ENCODE measurements around the gene TXNRD2.

The TXNRD2 gene

GRCh38 chr22:19979712-19980493 is 38.3 kb upstream of the TXNRD2 start:
- DNase-seq (ENCODE audit: low read depth), result no peak

DNA sequence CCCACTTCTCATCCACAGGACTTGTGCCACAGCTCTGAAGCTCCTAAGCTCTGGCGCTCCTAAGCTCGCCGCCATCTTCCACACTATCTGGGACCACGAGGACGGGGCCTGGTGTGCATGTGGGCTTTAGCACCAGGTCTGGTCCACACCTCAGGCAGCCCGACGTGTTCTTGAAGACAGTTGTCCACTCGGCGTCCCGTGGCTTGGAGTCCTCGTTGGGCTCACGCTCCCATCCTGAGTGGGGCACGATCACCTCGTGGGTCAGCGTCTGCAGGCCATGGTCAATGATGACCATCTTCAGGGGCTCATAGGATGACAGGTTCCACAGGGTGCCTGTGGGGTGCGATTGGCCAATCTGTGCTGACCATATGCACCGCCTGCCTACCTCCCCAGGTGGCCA is 37.1 kb upstream of the TXNRD2 start:
- no peak for DNase-seq (ENCODE audit: low read depth)

- DNase-seq (ENCODE audit: low read depth), result no peak
These were observed 36.0 kb upstream of the TXNRD2 start for GRCh38 chr22:19977296-19978243.

- DNase-seq (ENCODE audit: low read depth), result no peak
These were observed 35.1 kb upstream of the TXNRD2 start for GRCh38 chr22:19976671-19977070.

DNA sequence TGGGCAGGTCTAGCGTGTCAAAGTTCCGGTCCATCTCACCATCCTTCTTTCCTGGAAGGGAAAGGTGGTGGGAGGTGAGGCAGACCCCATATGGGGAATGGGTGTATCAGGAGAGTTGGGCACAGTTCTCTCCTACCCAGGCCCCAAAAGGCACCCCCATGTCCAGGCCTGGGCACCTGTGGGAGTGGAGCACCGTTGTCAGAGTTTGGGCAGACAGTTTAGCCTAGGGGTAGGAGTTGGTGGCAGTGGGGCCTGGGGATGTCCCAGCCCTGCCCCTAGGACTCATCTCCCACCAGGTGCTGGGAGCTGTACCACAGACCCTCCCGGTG is 34.1 kb upstream of the TXNRD2 start:
- no peak for DNase-seq (ENCODE audit: low read depth)

- no peak for DNase-seq (ENCODE audit: low read depth)
These were observed 33.5 kb upstream of the TXNRD2 start for GRCh38 chr22:19974935-19975706.

DNA sequence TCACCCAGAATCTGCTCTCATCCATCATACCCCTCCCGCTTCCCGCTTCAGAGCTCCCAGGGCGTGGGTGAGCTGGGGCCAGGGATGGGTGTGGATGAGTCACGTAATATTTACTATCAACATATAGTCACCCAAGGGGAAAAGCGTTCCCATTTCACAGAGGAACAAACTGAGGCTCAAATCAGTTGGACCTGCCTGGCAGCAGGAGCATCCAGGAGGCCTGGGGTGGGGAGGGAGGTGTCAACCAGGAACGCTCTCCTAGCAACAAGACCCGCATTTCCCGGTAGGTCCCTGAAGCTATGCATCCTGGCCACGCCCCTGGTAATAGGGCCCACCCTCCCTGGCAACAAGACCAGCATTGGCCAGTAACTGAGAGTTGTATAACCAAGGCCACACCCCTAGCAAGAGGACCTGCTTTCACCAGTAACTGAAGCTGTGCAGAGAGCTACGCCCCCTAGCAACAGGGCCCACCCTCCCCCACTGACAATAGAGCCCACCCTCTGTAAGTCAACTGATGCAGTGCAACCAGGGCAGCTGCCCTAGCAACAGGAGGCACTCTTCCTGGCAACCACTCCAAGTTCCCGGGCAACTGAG is 32.7 kb upstream of the TXNRD2 start:
- no peak for DNase-seq (ENCODE audit: low read depth)

DNA sequence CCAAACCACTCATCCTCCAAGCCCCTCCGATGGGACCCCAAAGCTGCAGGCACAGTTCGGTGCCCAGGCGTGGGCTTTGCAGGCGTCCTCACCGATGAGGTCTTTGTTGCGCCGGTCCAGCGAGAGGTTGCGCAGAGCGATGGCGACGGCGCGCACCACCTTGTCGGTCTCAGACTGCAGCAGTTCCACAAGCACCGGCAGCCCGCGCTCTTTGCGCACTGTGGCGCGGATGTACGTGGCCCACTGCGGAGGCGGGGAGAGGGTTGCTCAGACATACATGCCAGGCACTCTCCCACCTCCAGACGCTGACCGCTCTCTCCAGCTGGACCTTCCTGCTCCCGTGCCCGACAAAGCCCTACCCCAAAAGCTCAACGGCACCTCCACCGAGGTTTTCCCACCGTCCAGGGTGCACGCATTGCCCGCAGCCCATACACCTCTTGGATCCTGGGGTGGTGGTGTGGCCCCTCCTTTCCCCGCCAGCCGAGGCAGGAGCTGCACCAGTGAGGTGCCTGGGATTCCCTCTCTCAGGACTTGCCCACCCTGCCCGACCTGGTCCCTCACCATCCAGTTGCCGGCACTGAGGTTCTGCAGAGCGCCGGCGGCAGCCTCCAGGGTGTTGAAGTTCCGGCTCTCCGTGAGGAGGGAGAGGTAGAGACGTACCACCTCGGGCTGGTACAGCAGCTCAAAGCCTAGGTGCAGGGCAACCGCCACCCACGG is 32.1 kb upstream of the TXNRD2 start:
- no peak for DNase-seq (ENCODE audit: low read depth)

- DNase-seq (ENCODE audit: low read depth), result no peak
These were observed 31.3 kb upstream of the TXNRD2 start for GRCh38 chr22:19972652-19973550.

DNA sequence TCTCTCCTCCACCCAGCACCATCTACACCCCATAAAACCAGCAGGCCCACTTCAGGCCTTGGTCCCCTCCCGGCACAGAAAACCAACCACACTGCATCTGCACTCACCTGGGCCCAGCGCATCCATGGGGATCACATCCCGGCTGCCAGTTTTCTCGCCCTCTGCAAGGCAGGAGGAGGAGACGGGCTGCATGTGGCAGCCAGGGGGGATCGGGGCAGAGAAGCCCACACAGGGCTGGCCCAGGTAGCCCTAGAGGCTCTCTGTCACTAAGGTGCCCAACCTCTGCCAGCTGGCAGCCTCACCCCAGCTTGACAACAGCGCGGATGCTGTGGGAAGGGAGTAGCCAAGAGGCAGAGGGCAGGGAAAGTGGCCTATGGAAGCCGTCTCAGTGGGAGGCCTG is 30.6 kb upstream of the TXNRD2 start:
- DNase-seq (ENCODE audit: low read depth), result no peak

DNA sequence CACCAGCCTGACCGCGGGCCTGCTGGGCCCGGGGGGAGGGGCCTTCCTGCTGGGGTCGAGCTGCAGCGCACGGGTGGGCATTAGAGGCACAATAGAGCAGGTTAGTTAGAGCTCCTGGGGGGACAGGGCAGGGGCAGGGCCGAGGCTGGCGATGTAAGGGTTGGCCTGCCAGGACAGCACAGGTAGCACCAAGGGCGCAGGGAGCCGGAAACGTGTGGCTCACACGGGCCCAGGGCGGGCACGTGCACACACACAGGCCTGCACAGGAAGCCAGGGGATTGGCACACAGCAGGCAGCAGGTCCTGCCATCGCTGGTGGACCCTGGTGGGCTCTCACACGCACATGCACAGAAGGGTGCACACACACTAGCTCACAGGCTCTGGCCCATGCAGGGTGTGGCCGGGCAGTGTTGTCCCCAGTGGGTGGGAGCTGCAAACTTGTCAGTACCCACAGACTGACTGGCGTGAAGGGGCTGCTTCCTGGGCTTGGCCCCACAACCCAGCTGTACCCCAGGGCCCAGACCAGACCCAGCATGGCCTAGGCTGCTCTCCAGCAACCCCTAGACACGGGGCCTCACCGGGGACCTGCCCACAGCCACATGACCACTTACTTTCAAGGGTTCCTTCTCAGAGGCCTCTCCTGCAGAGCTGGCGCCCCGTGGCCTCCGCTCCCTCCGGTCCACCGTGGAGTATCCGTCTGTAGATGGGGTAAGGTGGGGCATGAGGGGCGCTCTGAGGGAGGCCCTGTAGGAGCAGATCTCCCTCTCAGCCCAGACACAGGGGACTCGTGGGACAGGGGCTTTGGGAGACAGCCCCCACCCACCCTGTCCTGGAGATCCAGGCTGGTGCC is 29.9 kb upstream of the TXNRD2 start:
- no peak for DNase-seq (ENCODE audit: low read depth)

GRCh38 chr22:19970479-19971275 is 29.1 kb upstream of the TXNRD2 start:
- DNase-seq (ENCODE audit: low read depth), result peak; percentile 67

- no peak for DNase-seq (ENCODE audit: low read depth)
These were observed 28.4 kb upstream of the TXNRD2 start for GRCh38 chr22:19970031-19970478.

DNA sequence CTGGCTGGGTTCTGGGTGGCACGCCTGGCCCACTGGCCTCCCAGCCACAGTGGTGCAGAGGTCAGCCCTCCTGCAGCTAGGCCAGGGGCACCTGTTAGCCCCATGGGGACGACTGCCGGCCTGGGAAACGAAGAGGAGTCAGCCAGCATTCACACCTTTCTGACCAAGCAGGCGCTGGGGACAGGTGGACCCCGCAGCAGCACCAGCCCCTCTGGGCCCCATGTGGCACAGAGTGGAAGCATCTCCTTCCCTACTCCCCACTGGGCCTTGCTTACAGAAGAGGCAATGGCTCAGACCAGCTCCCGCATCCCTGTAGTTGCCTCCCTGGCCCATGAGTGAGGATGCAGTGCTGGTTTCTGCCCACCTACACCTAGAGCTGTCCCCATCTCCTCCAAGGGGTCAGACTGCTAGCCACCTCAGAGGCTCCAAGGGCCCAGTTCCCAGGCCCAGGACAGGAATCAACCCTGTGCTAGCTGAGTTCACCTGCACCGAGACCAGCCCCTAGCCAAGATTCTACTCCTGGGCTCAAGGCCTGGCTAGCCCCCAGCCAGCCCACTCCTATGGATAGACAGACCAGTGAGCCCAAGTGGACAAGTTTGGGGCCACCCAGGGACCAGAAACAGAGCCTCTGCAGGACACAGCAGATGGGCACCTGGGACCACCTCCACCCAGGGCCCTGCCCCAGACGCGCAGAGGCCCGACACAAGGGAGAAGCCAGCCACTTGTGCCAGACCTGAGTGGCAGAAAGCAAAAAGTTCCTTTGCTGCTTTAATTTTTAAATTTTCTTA is 27.7 kb upstream of the TXNRD2 start:
- DNase-seq (ENCODE audit: low read depth), result no peak

DNA sequence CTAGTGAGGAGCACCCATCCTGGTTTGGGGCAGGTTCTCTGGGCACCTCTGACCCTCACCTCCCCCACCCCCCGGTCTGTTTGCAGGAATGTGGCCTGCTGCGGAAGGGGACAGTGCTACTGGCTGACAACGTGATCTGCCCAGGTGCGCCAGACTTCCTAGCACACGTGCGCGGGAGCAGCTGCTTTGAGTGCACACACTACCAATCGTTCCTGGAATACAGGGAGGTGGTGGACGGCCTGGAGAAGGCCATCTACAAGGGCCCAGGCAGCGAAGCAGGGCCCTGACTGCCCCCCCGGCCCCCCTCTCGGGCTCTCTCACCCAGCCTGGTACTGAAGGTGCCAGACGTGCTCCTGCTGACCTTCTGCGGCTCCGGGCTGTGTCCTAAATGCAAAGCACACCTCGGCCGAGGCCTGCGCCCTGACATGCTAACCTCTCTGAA is 26.9 kb upstream of the TXNRD2 start:
- no peak for DNase-seq (ENCODE audit: low read depth)

DNA sequence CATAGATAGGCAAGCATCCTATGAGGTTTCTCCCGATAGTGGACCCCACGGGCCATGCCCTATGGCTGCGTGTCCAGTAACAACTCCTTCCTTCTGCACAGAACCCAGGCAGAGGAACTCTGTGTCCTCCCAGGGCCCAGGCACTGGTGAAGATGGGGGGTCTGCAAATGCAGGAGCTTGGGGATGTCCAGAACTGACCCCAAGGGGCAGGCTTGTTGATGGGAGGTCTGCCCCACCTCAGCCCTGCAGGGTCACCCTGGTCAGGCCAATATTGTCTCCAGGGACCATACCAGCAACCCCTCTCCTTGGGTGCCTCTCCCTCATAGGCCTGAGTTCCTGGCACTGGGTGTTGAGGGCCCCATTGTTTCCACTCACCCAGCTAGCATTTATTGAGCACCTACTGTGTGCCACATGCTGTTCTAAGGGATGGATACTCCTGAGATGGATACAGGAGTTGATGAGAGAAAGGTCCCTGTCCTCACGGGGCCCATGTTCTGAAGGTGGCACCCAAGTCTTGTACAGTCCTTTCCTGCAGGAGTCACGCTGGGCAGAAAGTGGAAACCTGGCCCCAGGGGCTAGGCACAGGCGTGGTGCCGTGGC is 26.3 kb upstream of the TXNRD2 start:
- DNase-seq (ENCODE audit: low read depth), result no peak
